ENCODE measurements around the gene CTNNA2.

Gene CTNNA2

GRCh38 chr2:79940364-79940763 lies 427.5 kb downstream of the CTNNA2 start:
- TF ChIP-seq TAF1 (IDR thresholded peaks at IDR 0.05; ENCODE audit: borderline replicate concordance, insufficient read depth, low read length) (no peak), POLR2AphosphoS5 (IDR thresholded peaks at IDR 0.05; ENCODE audit: low read depth, low read length) (no peak), SIN3A (IDR thresholded peaks at IDR 0.05; ENCODE audit: borderline replicate concordance, insufficient read depth, low read length) (no peak), FOXP2 (optimal IDR thresholded peaks at IDR 0.05; ENCODE audit: borderline replicate concordance, extremely low read depth, extremely low read length, insufficient read depth) (no peak), REST (IDR thresholded peaks at IDR 0.05; ENCODE audit: insufficient read depth in 1 of 2, low read depth in 2 of 2, low read length in 2 of 2) (no peak)

- TF ChIP-seq REST (IDR thresholded peaks at IDR 0.05; ENCODE audit: insufficient read depth in 1 of 2, low read depth in 2 of 2, low read length in 2 of 2) (no peak), TAF1 (IDR thresholded peaks at IDR 0.05; ENCODE audit: borderline replicate concordance, insufficient read depth, low read length) (no peak), FOXP2 (optimal IDR thresholded peaks at IDR 0.05; ENCODE audit: borderline replicate concordance, extremely low read depth, extremely low read length, insufficient read depth) (no peak), SIN3A (IDR thresholded peaks at IDR 0.05; ENCODE audit: borderline replicate concordance, insufficient read depth, low read length) (no peak), POLR2AphosphoS5 (IDR thresholded peaks at IDR 0.05; ENCODE audit: low read depth, low read length) (no peak)
Observed at GRCh38 chr2:79941179-79941578, 428.3 kb downstream of the CTNNA2 start.

GRCh38 chr2:79944205-79944604 lies 431.4 kb downstream of the CTNNA2 start:
- TF ChIP-seq REST (IDR thresholded peaks at IDR 0.05; ENCODE audit: insufficient read depth in 1 of 2, low read depth in 2 of 2, low read length in 2 of 2), result no peak
- no peak for TF ChIP-seq SIN3A (IDR thresholded peaks at IDR 0.05; ENCODE audit: borderline replicate concordance, insufficient read depth, low read length)
- TF ChIP-seq TAF1 (IDR thresholded peaks at IDR 0.05; ENCODE audit: borderline replicate concordance, insufficient read depth, low read length), result no peak
- no peak for TF ChIP-seq FOXP2 (optimal IDR thresholded peaks at IDR 0.05; ENCODE audit: borderline replicate concordance, extremely low read depth, extremely low read length, insufficient read depth)
- no peak for TF ChIP-seq POLR2AphosphoS5 (IDR thresholded peaks at IDR 0.05; ENCODE audit: low read depth, low read length)

- no peak for TF ChIP-seq SIN3A (IDR thresholded peaks at IDR 0.05; ENCODE audit: borderline replicate concordance, insufficient read depth, low read length)
- TF ChIP-seq TAF1 (IDR thresholded peaks at IDR 0.05; ENCODE audit: borderline replicate concordance, insufficient read depth, low read length), result no peak
- no peak for TF ChIP-seq REST (IDR thresholded peaks at IDR 0.05; ENCODE audit: insufficient read depth in 1 of 2, low read depth in 2 of 2, low read length in 2 of 2)
- no peak for TF ChIP-seq POLR2AphosphoS5 (IDR thresholded peaks at IDR 0.05; ENCODE audit: low read depth, low read length)
- no peak for TF ChIP-seq FOXP2 (optimal IDR thresholded peaks at IDR 0.05; ENCODE audit: borderline replicate concordance, extremely low read depth, extremely low read length, insufficient read depth)
Observed at GRCh38 chr2:79945653-79946445, 433.0 kb downstream of the CTNNA2 start.
